CD4-positive, alpha-beta T cell treated with Interleukin-15 for 1 hour (primary cell): ENCODE measurements around the gene GPR162.

Experiments used
- DNase-seq: peaks from one replicate; pipeline ENCODE4 v3.0.0-alpha.2; 2020

Gene GPR162

DNA sequence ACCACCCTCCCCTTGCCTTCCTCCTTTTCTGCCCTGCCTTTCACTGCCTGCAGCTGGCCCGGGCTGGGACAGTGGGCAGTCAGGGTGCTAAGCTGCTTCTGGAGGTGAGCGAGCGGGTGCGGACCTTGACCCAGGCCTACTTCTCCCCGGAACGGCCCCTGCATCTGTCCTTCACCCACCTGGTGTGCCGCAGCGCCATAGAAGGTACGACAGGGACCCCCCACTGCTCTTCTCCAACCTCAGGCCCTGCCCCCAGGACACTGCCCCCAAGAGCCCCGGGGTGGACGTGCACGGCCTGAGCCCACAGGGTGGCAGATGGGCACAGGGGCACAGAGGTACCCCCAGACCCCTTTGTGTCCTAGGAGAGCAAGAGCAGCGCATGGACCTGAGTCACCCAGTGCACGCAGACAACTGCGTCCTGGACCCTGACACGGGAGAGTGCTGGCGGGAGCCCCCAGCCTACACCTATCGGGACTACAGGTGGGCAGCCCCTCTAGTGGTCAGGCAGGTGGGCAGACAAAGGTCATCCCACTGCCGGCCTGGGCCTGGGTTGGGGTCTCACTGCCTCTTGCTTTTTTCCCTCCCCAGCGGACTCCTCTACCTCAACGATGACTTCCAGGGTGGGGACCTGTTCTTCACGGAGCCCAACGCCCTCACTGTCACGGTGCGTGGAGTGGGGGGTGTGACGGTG, 15.9 kb downstream of the GPR162 start:
- no peak for DNase-seq

DNA sequence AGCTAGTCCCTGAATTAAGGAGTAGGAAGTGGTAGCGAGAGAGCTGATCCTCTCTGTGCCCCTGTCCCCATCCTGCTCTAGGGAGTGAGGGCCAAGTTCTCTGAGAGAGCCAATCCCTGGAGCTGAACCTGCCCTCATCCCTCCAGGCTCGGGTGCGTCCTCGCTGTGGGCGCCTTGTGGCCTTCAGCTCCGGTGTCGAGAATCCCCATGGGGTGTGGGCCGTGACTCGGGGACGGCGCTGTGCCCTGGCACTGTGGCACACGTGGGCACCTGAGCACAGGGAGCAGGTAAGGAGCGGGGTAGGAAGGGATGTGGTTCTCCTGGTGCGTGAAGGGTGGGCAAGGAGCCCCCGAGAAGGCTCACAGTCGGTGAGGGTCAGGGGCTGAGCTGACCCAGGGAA, 17.2 kb downstream of the GPR162 start:
- no peak for DNase-seq

DNA sequence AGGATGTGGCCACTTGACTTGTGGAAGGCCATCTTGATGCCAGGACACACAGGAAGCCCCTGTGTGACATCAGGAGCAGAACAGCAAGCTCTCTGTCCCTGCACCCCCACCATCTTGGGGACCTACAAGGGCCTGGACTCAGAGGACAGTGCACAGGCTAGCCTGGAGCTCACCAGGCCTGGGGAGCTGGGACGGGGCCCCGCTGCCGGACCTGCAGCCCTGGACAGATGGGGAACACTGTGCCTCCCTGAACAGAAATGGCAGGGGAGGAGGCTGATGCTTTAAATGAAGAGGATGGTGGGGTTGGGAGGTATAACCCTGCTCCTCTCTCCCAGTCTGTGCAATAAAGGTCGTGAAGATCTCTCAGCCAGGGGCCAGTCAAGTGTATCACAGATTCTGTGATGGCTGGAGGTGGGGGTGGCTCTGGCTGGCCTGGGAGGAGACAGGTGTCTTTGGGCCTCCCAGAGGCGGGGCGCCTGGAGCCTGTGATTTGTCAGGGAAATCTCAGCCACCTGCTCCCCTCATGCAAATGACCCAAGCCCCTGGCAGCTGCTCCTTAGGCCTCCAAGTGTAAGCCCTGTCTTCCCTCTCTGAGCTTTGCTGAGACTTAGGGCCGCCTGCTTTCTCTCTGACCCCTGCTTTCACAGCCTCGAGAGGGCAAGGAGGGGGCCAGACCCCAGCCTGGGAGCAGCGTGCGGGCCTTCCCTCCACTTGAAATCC, 18.0 kb downstream of the GPR162 start:
- no peak for DNase-seq

DNA sequence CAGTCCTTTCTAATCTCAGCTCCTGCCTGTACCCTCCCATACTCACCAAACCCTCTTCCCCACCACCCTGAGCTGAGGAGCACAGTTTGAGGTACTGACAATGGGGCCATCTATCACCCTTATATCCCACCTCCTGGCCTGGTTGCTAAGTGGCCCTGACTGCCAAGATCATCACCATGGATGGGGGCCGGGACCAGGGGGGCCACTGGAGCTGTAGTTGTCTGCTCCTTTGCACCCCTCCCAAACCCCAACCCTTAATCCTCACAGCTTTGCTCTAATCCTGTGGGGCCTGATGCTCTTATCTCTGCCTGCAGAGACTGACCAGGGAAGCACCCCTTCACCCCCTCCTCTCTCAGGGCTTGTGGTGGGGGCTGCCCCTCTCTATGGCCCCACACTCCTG, 18.7 kb downstream of the GPR162 start:
- DNase-seq, result no peak

DNA sequence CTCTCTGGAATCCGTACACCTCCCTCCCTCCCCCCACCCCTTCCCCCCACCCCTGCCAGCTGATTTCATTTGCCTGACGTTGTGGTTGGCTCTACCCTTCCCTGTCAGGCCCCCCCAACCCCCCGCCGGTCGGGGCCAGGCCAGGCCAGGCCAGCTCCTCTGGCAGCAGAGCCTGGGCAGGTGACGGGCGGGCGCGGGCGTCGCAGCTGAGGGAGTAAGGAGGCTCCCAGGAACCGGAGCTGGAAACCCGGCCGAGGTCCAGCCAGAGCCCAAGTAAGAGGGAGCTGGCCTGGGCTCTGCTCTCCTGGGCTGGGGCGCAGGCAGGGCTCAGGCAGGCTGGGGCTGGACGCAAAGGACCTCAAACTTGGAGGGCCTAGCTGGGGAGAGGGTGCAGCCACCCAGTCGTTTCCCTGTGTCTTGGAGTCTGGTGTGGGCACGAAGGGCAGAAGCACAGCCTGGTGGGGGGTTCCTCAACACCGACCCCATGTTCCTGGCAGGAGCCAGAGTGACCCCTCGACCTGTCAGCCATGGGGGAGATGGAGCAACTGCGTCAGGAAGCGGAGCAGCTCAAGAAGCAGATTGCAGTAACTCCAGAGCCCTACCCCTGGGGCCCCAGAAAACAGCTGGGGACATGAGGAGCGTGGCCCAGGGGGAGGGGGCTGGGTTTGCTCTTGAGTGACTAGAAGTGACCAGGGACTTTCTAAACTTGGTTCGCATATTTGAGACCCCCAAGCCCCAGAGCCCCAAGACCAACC, 19.3 kb downstream of the GPR162 start, which contains the start of gene GNB3:
TSS of gene GNB3 (plus strand) at position 165 of the 755 bp plus-strand sequence. CDS start at position 528, 363 bp downstream.
- no peak for DNase-seq

DNA sequence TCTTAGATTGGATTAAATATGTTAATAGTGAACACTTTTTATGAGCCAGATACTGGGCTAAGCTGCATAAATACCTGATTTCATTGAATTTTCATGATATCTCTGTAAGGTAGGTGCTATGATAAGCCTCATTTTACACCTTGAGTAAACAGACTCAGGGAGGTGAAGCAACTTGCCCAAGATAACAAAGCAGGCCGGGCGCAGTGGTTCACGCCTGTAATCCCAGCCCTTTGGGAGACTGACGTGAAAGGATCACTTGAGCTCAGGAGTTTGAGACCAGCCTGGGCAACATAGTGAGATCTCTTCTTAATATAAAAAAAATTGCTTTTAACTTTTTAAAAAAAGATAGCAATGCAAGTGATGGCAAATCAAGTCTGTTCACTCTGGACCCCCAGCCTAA, 20.5 kb downstream of the GPR162 start:
- no peak for DNase-seq

DNA sequence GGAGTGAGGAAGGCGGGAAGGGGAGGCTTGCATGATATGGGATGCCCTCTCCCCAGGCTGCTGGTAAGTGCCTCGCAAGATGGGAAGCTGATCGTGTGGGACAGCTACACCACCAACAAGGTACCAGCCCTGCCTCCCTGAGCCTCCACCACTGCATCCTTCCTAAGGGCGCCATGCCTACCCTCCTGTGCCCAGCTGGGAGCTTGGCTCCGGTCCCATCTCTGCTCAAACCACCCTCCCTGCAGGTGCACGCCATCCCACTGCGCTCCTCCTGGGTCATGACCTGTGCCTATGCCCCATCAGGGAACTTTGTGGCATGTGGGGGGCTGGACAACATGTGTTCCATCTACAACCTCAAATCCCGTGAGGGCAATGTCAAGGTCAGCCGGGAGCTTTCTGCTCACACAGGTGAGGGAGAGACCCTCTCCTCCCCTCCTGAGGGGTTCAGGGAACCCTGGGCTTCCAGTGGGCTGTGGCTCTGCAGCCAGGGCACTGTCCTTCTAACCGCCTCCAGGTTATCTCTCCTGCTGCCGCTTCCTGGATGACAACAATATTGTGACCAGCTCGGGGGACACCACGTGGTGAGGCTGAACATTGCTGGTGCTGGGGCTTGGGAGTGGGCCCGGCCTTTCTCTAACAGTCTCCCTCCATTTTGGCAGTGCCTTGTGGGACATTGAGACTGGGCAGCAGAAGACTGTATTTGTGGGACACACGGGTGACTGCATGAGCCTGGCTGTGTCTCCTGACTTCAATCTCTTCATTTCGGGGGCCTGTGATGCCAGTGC, 21.7 kb downstream of the GPR162 start:
- DNase-seq, result no peak

DNA sequence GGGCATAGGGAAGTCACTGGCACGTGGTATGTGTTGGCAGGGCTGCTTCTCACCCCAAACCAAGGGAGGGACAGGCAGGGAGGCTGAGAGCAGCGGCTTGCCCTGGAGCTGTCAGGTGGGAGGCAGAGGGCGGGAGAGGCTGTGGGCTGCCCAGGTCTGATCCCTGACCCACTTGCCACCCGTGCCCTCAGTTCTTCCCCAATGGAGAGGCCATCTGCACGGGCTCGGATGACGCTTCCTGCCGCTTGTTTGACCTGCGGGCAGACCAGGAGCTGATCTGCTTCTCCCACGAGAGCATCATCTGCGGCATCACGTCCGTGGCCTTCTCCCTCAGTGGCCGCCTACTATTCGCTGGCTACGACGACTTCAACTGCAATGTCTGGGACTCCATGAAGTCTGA, 23.8 kb downstream of the GPR162 start:
- no peak for DNase-seq

DNA sequence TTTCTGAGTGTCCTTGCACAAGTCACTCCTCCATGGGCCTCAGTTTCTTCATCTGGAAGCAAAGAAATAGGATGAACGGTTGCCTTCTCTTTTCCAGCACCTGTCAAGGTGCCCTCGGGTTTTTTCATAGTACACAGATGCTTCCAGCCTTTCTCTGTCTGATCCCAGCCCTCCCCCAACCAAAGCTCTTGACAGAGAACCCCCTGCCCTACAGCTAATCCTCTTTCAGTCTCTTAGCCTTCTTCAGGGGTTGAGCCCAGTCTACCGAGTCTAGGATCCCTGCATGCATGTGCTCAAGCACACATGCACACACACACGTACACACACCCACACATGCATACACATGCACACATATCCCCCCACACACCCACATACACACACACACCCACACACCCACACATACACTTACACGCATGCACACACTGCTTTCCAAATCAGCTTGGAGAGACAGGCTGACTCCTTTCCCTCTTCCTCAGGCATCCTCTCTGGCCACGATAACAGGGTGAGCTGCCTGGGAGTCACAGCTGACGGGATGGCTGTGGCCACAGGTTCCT, 24.8 kb downstream of the GPR162 start:
- DNase-seq, result no peak

DNA sequence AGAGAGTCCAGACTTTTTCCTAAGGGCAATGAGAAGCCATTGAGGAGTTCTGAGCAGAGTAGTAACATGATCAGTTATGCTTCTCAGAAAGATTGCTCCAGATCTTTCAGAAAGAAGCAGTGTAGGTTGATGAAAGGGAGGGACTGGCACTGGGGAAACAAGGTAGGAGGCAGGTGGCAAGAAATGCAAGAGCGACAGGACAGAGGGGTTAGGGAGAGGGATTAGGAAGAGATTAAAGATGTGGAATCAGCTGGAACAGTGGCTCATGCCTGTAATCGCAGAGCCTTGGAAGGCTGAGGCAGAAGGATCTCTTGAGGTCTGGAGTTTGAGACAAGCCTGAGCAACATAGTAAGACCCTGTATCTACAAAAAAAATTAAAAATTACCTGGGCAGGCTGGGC, 26.1 kb downstream of the GPR162 start:
- no peak for DNase-seq

DNA sequence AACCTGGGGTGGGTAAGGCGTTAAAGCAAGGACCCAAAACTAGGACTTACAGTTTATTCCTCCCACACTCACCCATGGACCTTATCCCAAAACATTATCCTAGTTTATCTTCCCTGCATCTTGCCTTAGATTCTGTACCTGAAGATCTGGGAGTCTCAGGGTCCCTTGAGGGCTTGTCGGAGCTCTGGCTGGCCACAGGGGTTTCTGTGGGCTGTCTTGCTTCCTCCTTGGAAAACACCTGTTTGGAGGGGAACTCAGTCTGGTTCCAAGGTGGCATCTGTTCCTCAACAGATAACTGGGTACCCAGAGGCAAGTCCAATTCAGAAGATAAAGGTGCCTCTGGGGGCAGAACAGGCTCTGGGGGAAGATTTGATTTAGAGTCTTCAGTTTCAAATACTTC, 27.8 kb downstream of the GPR162 start:
- no peak for DNase-seq

DNA sequence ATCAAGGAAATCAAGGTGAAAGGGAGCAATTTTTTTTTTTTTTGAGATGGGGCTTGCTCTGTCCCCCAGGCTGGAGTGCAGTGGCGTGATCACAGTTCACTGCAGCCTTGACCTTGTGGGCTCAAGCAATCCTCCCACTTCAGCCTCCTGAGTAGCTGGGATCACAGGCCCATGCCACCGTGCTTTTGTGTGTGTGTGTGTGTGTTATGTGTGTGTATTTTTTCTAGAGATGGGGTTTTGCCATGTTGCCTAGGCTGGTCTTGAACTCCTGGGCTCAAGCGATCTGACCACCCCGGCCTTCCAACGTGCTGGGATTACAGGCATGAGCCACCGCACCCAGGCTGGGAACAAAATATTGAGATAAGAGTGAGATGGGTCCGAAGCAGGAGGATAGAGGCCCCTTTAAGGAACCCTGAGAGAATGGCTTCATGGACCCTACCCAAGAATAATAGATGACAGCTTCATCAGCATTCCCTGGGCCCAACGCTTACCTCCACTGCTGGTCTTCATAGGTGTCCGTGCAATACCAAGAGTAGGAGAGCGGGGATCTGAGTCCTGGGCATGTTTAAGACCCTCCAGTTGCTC, 28.4 kb downstream of the GPR162 start:
- DNase-seq, result no peak

DNA sequence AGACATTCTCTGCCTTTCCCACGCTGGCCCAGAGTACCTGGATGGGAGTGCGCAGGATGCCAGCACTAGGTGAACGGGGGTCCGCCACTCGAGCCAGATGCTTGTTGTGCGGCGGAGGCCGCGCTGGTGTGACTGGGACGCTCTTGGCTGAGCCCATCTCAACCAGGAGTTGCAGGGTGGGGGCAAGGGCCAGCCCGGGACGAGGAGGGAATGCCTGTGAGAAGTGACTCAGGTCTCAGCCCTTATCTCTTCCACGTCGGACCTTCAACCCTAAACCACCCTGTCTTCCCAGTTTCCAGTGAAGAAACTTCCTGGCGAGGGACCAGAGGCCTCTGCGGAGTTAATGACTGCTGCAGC, 29.2 kb downstream of the GPR162 start:
- DNase-seq, result no peak

DNA sequence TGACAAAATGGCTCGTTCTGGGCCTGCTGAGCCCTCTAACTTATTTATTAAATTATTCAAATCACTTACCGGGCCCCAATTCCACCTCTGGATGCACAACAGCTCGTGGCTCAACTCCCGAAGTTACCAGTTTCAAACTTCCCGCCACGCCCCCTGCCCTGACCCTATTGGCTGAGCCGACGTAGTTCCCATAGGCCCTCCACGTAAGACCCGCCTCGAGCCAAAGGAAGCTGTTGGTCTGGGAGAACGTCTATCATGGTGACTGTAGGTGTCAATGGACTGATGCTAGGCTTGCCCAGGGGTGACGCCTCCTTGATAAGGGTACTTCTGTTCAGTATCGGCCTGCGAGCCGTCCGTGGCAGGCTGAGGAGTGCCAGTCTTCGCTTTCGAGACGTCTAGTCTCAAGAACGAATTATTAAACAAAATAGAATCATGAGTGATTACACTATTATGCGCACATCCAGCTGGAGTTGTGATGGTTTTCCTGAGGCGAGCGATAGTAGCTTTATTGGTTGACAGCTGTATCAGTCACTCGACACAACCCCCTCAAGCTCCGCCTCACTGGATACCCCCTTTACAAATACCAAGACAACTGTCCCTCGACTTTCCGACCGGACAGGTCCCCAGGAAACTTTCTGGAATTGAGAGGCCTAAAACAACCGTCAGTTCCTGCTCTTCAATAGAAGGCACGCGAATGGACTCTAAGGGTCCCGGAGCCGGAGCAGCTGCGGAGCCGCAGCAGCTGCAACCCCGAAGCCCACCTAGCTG, 29.7 kb downstream of the GPR162 start, which contains the start of gene CDCA3:
TSS of gene CDCA3 (minus strand) at position 134 of the 768 bp plus-strand sequence. CDS start 334 bp downstream, outside the sequence.
- peak; percentile 97 for DNase-seq

DNA sequence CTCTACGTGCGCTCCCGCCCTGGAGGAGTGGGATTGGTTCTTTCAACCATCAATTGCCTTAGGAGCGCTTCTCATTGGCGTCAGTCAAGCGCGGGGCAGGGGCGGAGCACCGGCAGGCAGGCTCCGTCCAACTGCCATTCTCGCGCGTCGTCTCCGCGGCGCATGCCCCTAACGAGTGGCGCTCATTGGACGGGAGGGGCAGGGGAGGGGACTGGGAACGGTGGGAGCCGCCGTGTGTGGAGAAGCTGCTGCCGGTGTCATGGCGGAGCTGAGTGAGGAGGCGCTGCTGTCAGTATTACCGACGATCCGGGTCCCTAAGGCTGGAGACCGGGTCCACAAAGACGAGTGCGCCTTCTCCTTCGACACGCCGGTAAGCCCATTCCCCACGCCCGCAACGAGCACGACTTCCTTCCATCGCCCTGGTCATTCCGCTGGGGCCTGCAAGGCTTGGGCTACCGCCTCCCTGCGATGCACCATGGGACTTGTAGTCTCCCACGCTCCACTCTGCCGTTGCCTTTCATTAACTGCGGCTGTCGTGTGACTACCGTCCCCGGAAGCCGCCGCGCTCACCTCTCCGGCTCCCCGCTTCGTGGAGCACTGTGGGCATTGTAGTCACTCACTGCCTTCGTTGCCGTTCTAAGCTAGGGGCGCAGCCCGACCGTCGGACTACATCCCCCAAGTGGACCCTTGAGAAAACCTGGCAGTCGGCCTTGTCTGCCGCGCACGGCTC, 30.5 kb downstream of the GPR162 start, which contains the start of gene USP5:
TSS of gene USP5 (plus strand) at position 230 of the 730 bp plus-strand sequence. CDS start at position 260, 30 bp downstream.
- DNase-seq, result peak; percentile 99

DNA sequence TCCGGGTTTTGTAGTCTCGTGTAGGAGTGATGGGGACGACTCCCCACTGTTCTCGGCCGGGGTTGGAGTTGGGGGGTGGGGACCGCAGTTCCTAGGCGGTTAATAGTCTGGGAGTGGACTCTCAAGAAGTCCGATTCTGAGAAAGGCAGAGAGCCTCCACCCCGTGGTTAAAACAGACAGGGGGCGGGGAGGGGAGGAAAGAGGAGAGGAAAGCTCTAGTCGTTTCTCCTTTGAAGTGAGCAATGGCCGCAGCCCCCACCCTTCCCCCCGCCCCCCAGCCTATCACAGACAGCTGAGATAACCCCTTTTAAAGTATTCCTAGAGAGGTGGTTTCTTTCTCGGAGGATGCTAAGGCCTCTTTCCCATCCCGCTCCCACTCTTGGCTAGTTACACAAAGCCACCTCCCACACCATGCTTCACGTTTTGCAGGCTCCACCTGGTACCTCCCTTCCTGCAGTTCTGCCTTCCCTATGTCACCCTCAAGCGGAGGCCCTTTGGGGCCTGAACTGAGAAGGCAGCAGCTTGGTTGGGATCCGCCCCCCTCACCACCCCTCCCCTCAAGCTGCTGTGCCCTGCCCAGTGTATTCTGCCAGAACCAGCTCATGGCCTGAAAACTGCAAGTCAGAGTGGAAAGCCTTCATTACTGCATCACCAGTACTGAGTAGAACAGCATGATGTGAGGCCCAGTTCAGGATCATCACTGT, 31.2 kb downstream of the GPR162 start:
- peak; percentile 56 for DNase-seq

DNA sequence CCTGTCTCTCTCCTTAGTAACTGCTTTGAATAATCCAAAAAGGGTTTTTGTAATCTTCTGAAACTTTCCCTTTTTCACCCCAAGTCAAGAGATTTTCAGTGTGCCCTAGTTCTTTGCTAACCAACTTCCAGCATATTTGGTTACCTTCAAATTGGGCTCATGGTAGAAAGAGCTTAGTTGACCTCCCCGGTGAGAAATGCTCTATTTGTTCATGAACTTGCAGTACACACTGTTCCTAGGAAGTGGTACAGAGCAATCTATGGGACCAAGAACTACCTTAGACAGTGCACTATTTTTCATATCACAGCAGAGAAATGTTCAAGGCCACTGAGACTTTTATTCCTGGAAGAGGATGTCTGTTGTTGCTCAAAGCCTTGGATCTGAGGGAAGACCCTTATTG, 32.0 kb downstream of the GPR162 start:
- no peak for DNase-seq

DNA sequence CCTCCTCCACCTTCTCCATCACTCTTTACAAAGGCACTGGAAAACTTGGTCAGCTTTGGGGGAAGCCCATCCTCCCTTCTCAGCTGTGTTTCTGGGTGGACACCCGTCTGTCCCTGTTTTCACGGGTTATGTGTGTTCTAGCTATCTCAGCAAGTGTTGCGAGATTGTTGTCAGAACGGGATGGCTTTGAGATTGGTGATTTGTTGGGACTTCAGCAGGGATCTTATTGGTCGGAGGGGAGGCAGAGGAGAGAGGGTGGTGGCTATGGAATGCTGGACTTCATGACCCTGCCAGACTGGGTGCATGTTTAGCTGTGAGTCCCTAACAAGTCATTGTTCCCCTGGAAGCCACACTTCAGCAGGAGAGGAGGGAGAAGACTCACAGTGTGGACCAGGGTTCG, 32.4 kb downstream of the GPR162 start:
- DNase-seq, result no peak

DNA sequence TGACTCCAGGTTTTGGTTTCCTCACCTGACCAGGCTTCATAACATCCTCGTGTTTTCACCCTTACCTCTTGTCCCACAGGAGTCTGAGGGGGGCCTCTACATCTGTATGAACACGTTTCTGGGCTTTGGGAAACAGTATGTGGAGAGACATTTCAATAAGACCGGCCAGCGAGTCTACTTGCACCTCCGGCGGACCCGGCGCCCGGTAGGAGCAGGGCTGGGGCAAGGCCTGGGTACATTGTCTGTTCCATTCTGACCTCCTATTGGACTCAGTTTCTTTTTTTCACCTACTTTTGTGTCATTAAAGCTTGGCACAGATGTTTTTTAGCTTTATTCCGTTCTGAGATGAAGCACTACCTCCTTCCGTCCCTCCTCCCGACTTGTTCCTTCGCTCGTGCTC, 33.7 kb downstream of the GPR162 start:
- DNase-seq, result no peak

DNA sequence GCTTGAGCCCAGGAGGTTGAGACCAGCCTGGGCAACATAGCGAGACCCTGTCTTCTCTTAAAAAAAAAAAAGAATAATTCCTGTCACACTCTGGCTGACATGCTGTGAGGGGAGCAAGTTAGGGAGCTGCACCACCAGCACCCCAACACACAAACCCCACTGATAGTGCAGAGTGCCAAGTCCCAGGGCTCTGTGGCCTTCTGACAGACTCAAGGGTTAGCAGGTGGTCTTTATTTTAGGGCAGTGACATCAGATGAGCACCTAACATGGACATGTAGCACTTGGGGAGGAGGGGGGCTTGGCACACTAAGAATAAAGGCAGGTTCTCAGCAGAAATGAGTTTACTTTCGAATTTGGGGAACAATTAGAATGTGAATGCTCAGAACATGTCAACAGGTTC, 37.2 kb downstream of the GPR162 start:
- no peak for DNase-seq
